ENCODE data around the gene PLD3.

The PLD3 gene

GRCh38 chr19:40392894-40393517 is 44.5 kb downstream of the PLD3 start:
- H3K27me3 ChIP-seq (ENCODE audit: insufficient read depth, poor library complexity, severe bottlenecking), result no peaks in the 10 kb centered on the region
- no peak overlapping the region for H3K4me3 ChIP-seq (ENCODE audit: severe bottlenecking)
- H3K27ac ChIP-seq (ENCODE audit: poor library complexity, severe bottlenecking), result no peak overlapping the region
- no peaks in the 10 kb centered on the region for H3K9me3 ChIP-seq (ENCODE audit: severe bottlenecking)
- DNase-seq (ENCODE audit: low spot score) (no peak), ATAC-seq (ENCODE audit: low read depth) (peak; percentile 80)
- H3K4me1 ChIP-seq (ENCODE audit: insufficient read depth, poor library complexity, severe bottlenecking), result peaks cover 8% of the 10 kb centered on the region
- H3K36me3 ChIP-seq (ENCODE audit: low read depth), result no peaks in the 10 kb centered on the region
- TF ChIP-seq CTCF (IDR thresholded peaks at IDR 0.05; ENCODE audit: poor library complexity, severe bottlenecking), result peak; percentile 51

DNA sequence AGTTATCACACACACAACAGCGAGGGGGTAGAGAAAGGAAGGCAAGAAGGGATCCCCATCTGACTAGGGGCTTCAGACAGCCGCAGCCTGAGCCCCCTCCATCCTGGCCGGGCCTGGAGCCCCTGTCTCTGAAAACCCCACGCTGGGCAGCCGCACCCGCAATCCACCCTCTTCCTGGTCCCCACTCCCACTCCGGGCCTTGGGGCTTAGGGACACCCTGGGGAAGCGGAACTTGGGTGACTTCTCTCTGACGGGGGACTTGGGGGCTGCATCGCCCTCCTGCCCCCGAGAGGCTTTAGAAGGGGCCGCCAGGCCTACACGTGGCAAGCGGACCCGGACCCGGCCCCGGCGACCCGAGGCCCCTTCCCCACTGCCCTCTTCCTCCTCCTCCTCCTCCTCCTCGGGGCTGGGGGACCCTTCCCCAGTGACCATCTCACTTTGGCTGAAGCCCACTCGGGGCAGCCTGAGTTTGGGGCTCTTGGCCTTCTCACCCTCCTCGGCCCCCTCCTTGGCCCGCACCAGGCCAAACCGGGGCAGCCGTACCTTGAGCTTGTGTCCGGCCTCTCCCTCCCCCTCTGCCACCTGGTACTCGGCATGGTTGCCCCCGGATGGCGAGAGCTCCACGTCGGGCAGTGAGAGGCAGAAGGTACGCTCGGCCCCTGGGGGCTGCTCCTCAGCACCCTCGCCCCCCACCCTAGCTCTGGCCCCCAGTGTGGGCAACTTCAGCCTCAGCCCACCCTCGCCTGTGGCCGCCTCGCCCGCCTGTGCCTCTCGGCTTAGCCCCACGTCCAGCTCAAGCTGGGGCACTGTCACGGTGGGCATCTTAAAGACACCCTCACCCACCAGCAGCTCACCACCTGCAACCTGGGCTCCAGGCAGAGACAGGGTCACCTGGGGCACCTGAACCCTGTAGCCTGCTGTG is 45.7 kb downstream of the PLD3 start:
- DNase-seq (ENCODE audit: low spot score), result no peak
- Histone ChIP-seq H3K36me3 (ENCODE audit: low read depth) (no peaks in the 10 kb centered on the region), H3K27ac (ENCODE audit: poor library complexity, severe bottlenecking) (no peak overlapping the region), H3K9me3 (ENCODE audit: severe bottlenecking) (no peaks in the 10 kb centered on the region), H3K4me1 (ENCODE audit: insufficient read depth, poor library complexity, severe bottlenecking) (peaks cover 8% of the 10 kb centered on the region), H3K4me3 (ENCODE audit: severe bottlenecking) (no peak overlapping the region), H3K27me3 (ENCODE audit: insufficient read depth, poor library complexity, severe bottlenecking) (no peaks in the 10 kb centered on the region)
- ATAC-seq (ENCODE audit: low read depth), result no peak
- no peak for TF ChIP-seq CTCF (IDR thresholded peaks at IDR 0.05; ENCODE audit: poor library complexity, severe bottlenecking)

DNA sequence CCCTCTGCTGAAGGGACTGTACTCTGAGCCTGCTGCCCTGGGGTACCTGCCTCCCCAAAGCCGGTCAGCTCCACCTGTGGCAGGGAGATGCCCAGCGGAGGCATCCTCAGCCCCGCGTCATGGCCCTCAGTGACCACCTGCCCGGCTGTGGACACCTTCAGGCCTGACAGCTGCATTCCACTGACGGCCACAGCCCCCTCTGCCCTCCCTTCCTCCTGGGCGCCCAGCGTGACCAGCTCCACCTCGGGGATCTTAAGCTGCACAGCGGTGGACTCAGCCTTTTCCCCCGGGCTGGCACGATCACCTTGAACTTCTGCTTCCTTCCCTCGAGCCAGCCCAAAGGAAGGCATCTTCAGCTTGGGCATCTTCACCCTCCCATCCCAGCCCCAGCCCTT is 46.3 kb downstream of the PLD3 start:
- Histone ChIP-seq H3K4me3 (ENCODE audit: severe bottlenecking) (no peak overlapping the region), H3K27ac (ENCODE audit: poor library complexity, severe bottlenecking) (no peak overlapping the region), H3K27me3 (ENCODE audit: insufficient read depth, poor library complexity, severe bottlenecking) (no peaks in the 10 kb centered on the region), H3K4me1 (ENCODE audit: insufficient read depth, poor library complexity, severe bottlenecking) (peaks cover 8% of the 10 kb centered on the region), H3K36me3 (ENCODE audit: low read depth) (no peaks in the 10 kb centered on the region), H3K9me3 (ENCODE audit: severe bottlenecking) (no peaks in the 10 kb centered on the region)
- no peak for DNase-seq (ENCODE audit: low spot score)
- no peak for ATAC-seq (ENCODE audit: low read depth)
- TF ChIP-seq CTCF (IDR thresholded peaks at IDR 0.05; ENCODE audit: poor library complexity, severe bottlenecking), result no peak

DNA sequence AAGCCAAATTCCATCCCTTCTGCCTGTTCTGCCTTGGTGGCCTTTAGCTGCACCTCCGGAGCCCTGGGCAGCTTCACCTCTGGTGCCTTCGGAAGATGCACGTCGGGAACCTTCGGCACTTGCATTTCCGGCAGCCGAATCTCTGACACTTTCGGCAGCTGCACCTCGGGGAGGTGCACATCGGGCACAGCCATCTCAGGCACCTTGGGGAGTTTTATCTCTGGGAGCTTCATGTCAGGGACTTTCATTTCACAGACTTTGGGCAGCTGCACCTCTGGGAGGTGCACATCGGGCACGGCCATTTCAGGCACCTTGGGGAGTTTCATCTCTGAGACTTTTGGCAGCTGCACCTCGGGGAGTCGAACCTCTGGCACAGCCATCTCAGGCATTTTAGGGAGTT is 47.5 kb downstream of the PLD3 start:
- no peaks in the 10 kb centered on the region for H3K27me3 ChIP-seq (ENCODE audit: insufficient read depth, poor library complexity, severe bottlenecking)
- no peak for TF ChIP-seq CTCF (IDR thresholded peaks at IDR 0.05; ENCODE audit: poor library complexity, severe bottlenecking)
- no peak for ATAC-seq (ENCODE audit: low read depth)
- no peak overlapping the region for H3K4me3 ChIP-seq (ENCODE audit: severe bottlenecking)
- no peak for DNase-seq (ENCODE audit: low spot score)
- no peak overlapping the region for H3K27ac ChIP-seq (ENCODE audit: poor library complexity, severe bottlenecking)
- H3K4me1 ChIP-seq (ENCODE audit: insufficient read depth, poor library complexity, severe bottlenecking), result peaks cover 8% of the 10 kb centered on the region
- no peaks in the 10 kb centered on the region for H3K36me3 ChIP-seq (ENCODE audit: low read depth)
- H3K9me3 ChIP-seq (ENCODE audit: severe bottlenecking), result no peaks in the 10 kb centered on the region
